ENCODE results near the gene EREG.

EREG gene

DNA sequence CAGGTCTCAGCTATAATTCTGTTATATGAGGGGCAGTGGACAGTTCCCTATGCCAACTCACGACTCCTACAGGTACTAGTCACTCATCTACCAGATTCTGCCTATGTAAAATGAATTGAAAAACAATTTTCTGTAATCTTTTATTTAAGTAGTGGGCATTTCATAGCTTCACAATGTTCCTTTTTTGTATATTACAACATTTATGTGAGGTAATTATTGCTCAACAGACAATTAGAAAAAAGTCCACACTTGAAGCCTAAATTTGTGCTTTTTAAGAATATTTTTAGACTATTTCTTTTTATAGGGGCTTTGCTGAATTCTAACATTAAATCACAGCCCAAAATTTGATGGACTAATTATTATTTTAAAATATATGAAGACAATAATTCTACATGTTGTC is 20.4 kb downstream of the EREG start:
- no peak overlapping the region for H3K4me3 ChIP-seq (ENCODE audit: low read depth, low read length)
- TF ChIP-seq MAX (IDR thresholded peaks at IDR 0.05; ENCODE audit: low read depth, low read length): no peak
- TF ChIP-seq MYC (IDR thresholded peaks at IDR 0.05; ENCODE audit: low read depth, low read length): no peak
- TF ChIP-seq, protein P1, sequence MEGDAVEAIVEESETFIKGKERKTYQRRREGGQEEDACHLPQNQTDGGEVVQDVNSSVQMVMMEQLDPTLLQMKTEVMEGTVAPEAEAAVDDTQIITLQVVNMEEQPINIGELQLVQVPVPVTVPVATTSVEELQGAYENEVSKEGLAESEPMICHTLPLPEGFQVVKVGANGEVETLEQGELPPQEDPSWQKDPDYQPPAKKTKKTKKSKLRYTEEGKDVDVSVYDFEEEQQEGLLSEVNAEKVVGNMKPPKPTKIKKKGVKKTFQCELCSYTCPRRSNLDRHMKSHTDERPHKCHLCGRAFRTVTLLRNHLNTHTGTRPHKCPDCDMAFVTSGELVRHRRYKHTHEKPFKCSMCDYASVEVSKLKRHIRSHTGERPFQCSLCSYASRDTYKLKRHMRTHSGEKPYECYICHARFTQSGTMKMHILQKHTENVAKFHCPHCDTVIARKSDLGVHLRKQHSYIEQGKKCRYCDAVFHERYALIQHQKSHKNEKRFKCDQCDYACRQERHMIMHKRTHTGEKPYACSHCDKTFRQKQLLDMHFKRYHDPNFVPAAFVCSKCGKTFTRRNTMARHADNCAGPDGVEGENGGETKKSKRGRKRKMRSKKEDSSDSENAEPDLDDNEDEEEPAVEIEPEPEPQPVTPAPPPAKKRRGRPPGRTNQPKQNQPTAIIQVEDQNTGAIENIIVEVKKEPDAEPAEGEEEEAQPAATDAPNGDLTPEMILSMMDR (IDR thresholded peaks at IDR 0.05; ENCODE audit: low read depth, low read length): no peak
- no peak for DNase-seq (ENCODE audit: low read depth)

- TF ChIP-seq MYC (IDR thresholded peaks at IDR 0.05; ENCODE audit: low read depth, low read length) (no peak), MAX (IDR thresholded peaks at IDR 0.05; ENCODE audit: low read depth, low read length) (no peak), POLR2A (IDR thresholded peaks at IDR 0.05; ENCODE audit: extremely low read depth, insufficient read length) (no peak)
- TF ChIP-seq, protein P1 (IDR thresholded peaks at IDR 0.05; ENCODE audit: low read depth, low read length): no peak
- no peak for DNase-seq (ENCODE audit: low read depth)
Observed at GRCh38 chr4:74386159-74386558, 21.2 kb downstream of the EREG start.

DNA sequence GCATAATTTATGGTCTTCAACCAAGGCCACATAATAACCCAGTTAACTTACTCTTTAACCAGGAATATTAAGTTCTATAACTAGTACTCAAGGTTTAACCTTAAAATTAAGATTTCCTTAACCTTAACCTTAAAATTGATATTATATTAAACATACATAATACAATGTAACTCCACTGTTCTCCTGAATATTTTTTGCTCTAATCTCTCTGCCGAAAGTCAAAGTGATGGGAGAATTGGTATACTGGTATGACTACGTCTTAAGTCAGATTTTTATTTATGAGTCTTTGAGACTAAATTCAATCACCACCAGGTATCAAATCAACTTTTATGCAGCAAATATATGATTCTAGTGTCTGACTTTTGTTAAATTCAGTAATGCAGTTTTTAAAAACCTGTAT is 22.8 kb downstream of the EREG start:
- no peak overlapping the region for H3K4me3 ChIP-seq (ENCODE audit: low read depth, low read length)
- TF ChIP-seq MAX (IDR thresholded peaks at IDR 0.05; ENCODE audit: low read depth, low read length): no peak
- TF ChIP-seq, protein P1 (IDR thresholded peaks at IDR 0.05; ENCODE audit: low read depth, low read length): no peak
- no peak for DNase-seq (ENCODE audit: low read depth)

More at GRCh38 chr4:74386159-74386558, 21.2 kb downstream of the EREG start:
- H3K4me3 ChIP-seq (ENCODE audit: low read depth, low read length): no peak overlapping the region

DNA sequence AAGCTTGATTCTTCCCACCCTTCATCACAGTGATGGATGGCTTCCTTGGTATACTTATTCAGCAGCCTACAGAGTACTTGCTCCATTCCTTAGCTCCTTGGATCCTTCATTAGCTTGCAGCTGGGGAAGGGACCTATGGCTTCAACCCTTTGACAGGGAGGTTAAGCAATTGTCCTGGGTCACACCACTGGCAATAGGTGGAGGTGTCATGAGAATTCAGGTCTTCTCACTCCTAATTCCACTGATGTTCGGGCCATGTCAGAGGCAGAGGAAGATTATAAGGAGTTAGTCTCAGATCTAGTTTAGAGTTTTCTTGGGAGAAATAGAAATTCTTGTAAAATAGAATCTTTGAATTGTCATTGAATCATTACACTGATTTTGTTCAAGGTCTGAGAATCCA is 24.5 kb downstream of the EREG start:
- no peak overlapping the region for H3K4me3 ChIP-seq (ENCODE audit: low read depth, low read length)
- TF ChIP-seq, protein P1 (IDR thresholded peaks at IDR 0.05; ENCODE audit: low read depth, low read length): no peak
- no peak for TF ChIP-seq POLR2A (IDR thresholded peaks at IDR 0.05; ENCODE audit: extremely low read depth, insufficient read length)
- no peak for TF ChIP-seq MYC (IDR thresholded peaks at IDR 0.05; ENCODE audit: low read depth, low read length)
- no peak for TF ChIP-seq MAX (IDR thresholded peaks at IDR 0.05; ENCODE audit: low read depth, low read length)
- DNase-seq (ENCODE audit: low read depth): no peak

- DNase-seq (ENCODE audit: low read depth): no peak
- no peak for TF ChIP-seq MYC (IDR thresholded peaks at IDR 0.05; ENCODE audit: low read depth, low read length)
- TF ChIP-seq, protein P1 (IDR thresholded peaks at IDR 0.05; ENCODE audit: low read depth, low read length): no peak
- no peak for TF ChIP-seq POLR2A (IDR thresholded peaks at IDR 0.05; ENCODE audit: extremely low read depth, insufficient read length)
- TF ChIP-seq MAX (IDR thresholded peaks at IDR 0.05; ENCODE audit: low read depth, low read length): no peak
Observed at GRCh38 chr4:74390677-74391076, 25.7 kb downstream of the EREG start.

GRCh38 chr4:74391346-74391745 is 26.4 kb downstream of the EREG start:
- no peak for DNase-seq (ENCODE audit: low read depth)
- TF ChIP-seq POLR2A (IDR thresholded peaks at IDR 0.05; ENCODE audit: extremely low read depth, insufficient read length) (no peak), MYC (IDR thresholded peaks at IDR 0.05; ENCODE audit: low read depth, low read length) (no peak), MAX (IDR thresholded peaks at IDR 0.05; ENCODE audit: low read depth, low read length) (no peak)
- TF ChIP-seq, protein P1 (IDR thresholded peaks at IDR 0.05; ENCODE audit: low read depth, low read length): no peak
- no peak overlapping the region for H3K4me3 ChIP-seq (ENCODE audit: low read depth, low read length)

More at GRCh38 chr4:74390677-74391076, 25.7 kb downstream of the EREG start:
- no peak overlapping the region for H3K4me3 ChIP-seq (ENCODE audit: low read depth, low read length)

Data from NB4 (cell line).